Mesenchymal stem cell (in vitro differentiated cells and primary cell): ENCODE measurements around the gene SERPINB3. TPM values are rescaled to one million over a fixed set of nuclear protein-coding genes. Genes with fewer than 3 reads are reported as not detected.
"Not testable (repeated sequence)": the region's sequence is repeated elsewhere in the genome, so short reads cannot be mapped to it uniquely, and the experiment has no call there.

ENCODE experiments used
- DNase-seq: peaks from one replicate; pipeline ENCODE4 v3.0.0-alpha.2; 2013
- H2AFZ ChIP-seq: one replicate; pipeline ENCODE4 v1.6.1; 2013; ENCODE audit warnings: low read depth, mild to moderate bottlenecking, control low read depth, inconsistent platforms, low read length, moderate library complexity
- H2AK5ac ChIP-seq: 2 replicates; pipeline ENCODE4 v1.6.1; 2013; ENCODE audit warnings: low read length, moderate library complexity, mild to moderate bottlenecking, inconsistent platforms; ENCODE audit not compliant: severe bottlenecking
- H2BK120ac ChIP-seq: one replicate; pipeline ENCODE4 v1.6.1; 2013; ENCODE audit warnings: low read depth, mild to moderate bottlenecking, inconsistent platforms, low read length, moderate library complexity
- H2BK12ac ChIP-seq, 2 experiments: one replicate each; pipeline ENCODE4 v1.6.1; 2013; ENCODE audit warnings: inconsistent platforms in 2 of 2, low read length in 2 of 2, mild to moderate bottlenecking in 2 of 2, moderate library complexity in 2 of 2, control low read depth in 1 of 2
- H2BK15ac ChIP-seq: one replicate; pipeline ENCODE4 v1.6.1; 2013; ENCODE audit warnings: mild to moderate bottlenecking, low read depth, inconsistent platforms; ENCODE audit not compliant: poor library complexity, severe bottlenecking
- H2BK5ac ChIP-seq: 2 replicates; pipeline ENCODE4 v1.6.1; 2013; ENCODE audit warnings: low read depth, mild to moderate bottlenecking, low read length, control low read depth, inconsistent platforms; ENCODE audit not compliant: poor library complexity, severe bottlenecking
- H3K14ac ChIP-seq, 2 experiments: one replicate each; pipeline ENCODE4 v1.6.1; 2013; ENCODE audit warnings: inconsistent platforms in 2 of 2, low read length in 2 of 2, control low read depth in 1 of 2, mild to moderate bottlenecking in 1 of 2, moderate library complexity in 1 of 2
- H3K18ac ChIP-seq, 2 experiments: one replicate each; pipeline ENCODE4 v1.6.1; 2013; ENCODE audit warnings: inconsistent platforms in 2 of 2, low read length in 2 of 2, control low read depth in 1 of 2, low read depth in 1 of 2, mild to moderate bottlenecking in 1 of 2
- H3K23ac ChIP-seq, 2 experiments: one replicate each; pipeline ENCODE4 v1.6.1; 2013; ENCODE audit warnings: inconsistent platforms in 2 of 2, low read length in 2 of 2, mild to moderate bottlenecking in 2 of 2, moderate library complexity in 2 of 2, control low read depth in 1 of 2
- H3K27ac ChIP-seq: 2 replicates; pipeline ENCODE4 v1.5.1; 2013; ENCODE audit warnings: mild to moderate bottlenecking, moderate library complexity, low read length, control low read depth, inconsistent platforms; ENCODE audit not compliant: poor library complexity, severe bottlenecking
- H3K27me3 ChIP-seq, 2 experiments: 2 replicates each; pipeline versions ENCODE4 v1.6.1 to v1.7.0; 2013; ENCODE audit warnings: low read length in 2 of 2, mild to moderate bottlenecking in 2 of 2, moderate library complexity in 2 of 2, control low read depth in 1 of 2, inconsistent platforms in 1 of 2; ENCODE audit not compliant: control insufficient read depth in 1 of 2, insufficient read depth in 1 of 2
- H3K36me3 ChIP-seq, 2 experiments: 2 replicates each; pipeline versions ENCODE4 v1.6.1 to v1.7.0; 2013; ENCODE audit warnings: low read length in 2 of 2, control low read depth in 1 of 2, inconsistent platforms in 1 of 2, low read depth in 1 of 2, mild to moderate bottlenecking in 1 of 2; ENCODE audit not compliant: insufficient read depth in 2 of 2, control insufficient read depth in 1 of 2
- H3K4ac ChIP-seq, 2 experiments: one replicate each; pipeline ENCODE4 v1.6.1; 2013; ENCODE audit warnings: inconsistent platforms in 2 of 2, low read length in 2 of 2, mild to moderate bottlenecking in 2 of 2, moderate library complexity in 2 of 2, control low read depth in 1 of 2, low read depth in 1 of 2
- H3K4me1 ChIP-seq: 2 replicates; pipeline ENCODE4 v1.6.1; 2013; ENCODE audit warnings: low read depth, low read length, control low read depth; ENCODE audit not compliant: control insufficient read depth, insufficient read depth
- H3K4me2 ChIP-seq: 2 replicates; pipeline ENCODE4 v1.6.1; 2013; ENCODE audit warnings: low read length, mild to moderate bottlenecking, inconsistent platforms; ENCODE audit not compliant: poor library complexity, severe bottlenecking
- H3K4me3 ChIP-seq, 2 experiments: 2 replicates each; pipeline versions ENCODE4 v1.5.1 to v1.7.0; 2013; ENCODE audit warnings: low read length in 2 of 2, mild to moderate bottlenecking in 2 of 2, control low read depth in 1 of 2, low read depth in 1 of 2; ENCODE audit not compliant: insufficient read depth in 1 of 2
- H3K79me1 ChIP-seq: replicated peaks from 2 replicates; pipeline ENCODE4 v1.6.1; 2013; ENCODE audit warnings: mild to moderate bottlenecking, control low read depth, low read length, inconsistent platforms; ENCODE audit not compliant: poor library complexity, severe bottlenecking
- H3K9ac ChIP-seq: 2 replicates; pipeline ENCODE4 v1.7.0; 2013; ENCODE audit warnings: mild to moderate bottlenecking, low read length, moderate library complexity
- H3K9me3 ChIP-seq: 2 replicates; pipeline ENCODE4 v1.7.0; 2013; ENCODE audit warnings: mild to moderate bottlenecking, low read length; ENCODE audit not compliant: control insufficient read depth
- H4K8ac ChIP-seq: one replicate; pipeline ENCODE4 v1.6.1; 2013; ENCODE audit warnings: inconsistent platforms, mild to moderate bottlenecking, low read length, moderate library complexity
- H4K91ac ChIP-seq: one replicate; pipeline ENCODE4 v1.6.1; 2013; ENCODE audit warnings: mild to moderate bottlenecking, low read length, inconsistent platforms
- WGBS: methylation state at CpG from one replicate; pipeline ENCODE4 v1.1.7; 2013; ENCODE audit warnings: mixed read lengths; 5-methylcytosine and 5-hydroxymethylcytosine counted together
- polyA plus RNA-seq, 2 experiments: library from polyadenylated mRNA; stranded (reverse); fragments of 200-250 nt; gene quantifications; one replicate each; pipeline ENCODE4 v1.2.3, GENCODE V29; 2013

The SERPINB3 gene
- not detected for polyA plus RNA-seq (2013, experiment 1 of 2)
- not detected for polyA plus RNA-seq (2013, experiment 2 of 2)

- H4K91ac ChIP-seq, H3K4ac ChIP-seq, H2BK5ac ChIP-seq, H3K36me3 ChIP-seq, DNase-seq, H2BK12ac ChIP-seq, H2AK5ac ChIP-seq, H3K79me1 ChIP-seq, H2BK15ac ChIP-seq, H2AFZ ChIP-seq, H3K9me3 ChIP-seq, H3K9ac ChIP-seq, H3K14ac ChIP-seq, H3K18ac ChIP-seq, H4K8ac ChIP-seq, H3K27ac ChIP-seq, H3K4me2 ChIP-seq, H2BK120ac ChIP-seq, H3K4me3 ChIP-seq, H3K23ac ChIP-seq, H3K27me3 ChIP-seq, H3K4me1 ChIP-seq: not testable (repeated sequence)
- WGBS, result no CpG with 5 or more reads among the region's 3 CpGs
Observed at GRCh38 chr18:63661750-63662149, at the start of gene SERPINB3. Gene SERPINB3 (minus strand): TSS chr18:63661893. CDS start chr18:63661216, 677 bp downstream.

GRCh38 chr18:63708650-63709049, 47.0 kb upstream of the SERPINB3 start:
- Histone ChIP-seq H4K91ac (no peak overlapping the region), H3K79me1 (no peaks in the 10 kb centered on the region), H3K14ac (no peak overlapping the region), H2BK120ac (no peak overlapping the region), H3K36me3 (no peaks in the 10 kb centered on the region), H4K8ac (no peak overlapping the region), H3K27ac (no peak overlapping the region), H2BK15ac (no peak overlapping the region), H2BK12ac (no peak overlapping the region), H3K9me3 (peaks cover 11% of the 10 kb centered on the region), H3K23ac (no peak overlapping the region), H3K9ac (no peak overlapping the region), H2BK5ac (no peak overlapping the region), H2AK5ac (no peak overlapping the region), H3K4me1 (no peaks in the 10 kb centered on the region), H3K4me2 (no peak overlapping the region), H2AFZ (no peak overlapping the region), H3K4ac (no peak overlapping the region), H3K18ac (no peak overlapping the region), H3K27me3 (no peaks in the 10 kb centered on the region), H3K4me3 (no peak overlapping the region)
- WGBS, result 22% methylated on average over 3 of the region's 3 CpGs
- DNase-seq, result peak; percentile 25

GRCh38 chr18:63707816-63708215, 46.1 kb upstream of the SERPINB3 start:
- 81% methylated on average over 1 of the region's 1 CpG for WGBS
- Histone ChIP-seq H2BK12ac (no peak overlapping the region), H2AK5ac (no peak overlapping the region), H2AFZ (no peak overlapping the region), H3K14ac (no peak overlapping the region), H4K91ac (no peak overlapping the region), H3K18ac (no peak overlapping the region), H3K79me1 (no peaks in the 10 kb centered on the region), H3K9ac (no peak overlapping the region), H3K4me3 (no peak overlapping the region), H3K27ac (no peak overlapping the region), H4K8ac (no peak overlapping the region), H3K36me3 (no peaks in the 10 kb centered on the region), H3K4ac (no peak overlapping the region), H2BK15ac (no peak overlapping the region), H2BK5ac (no peak overlapping the region), H3K4me1 (no peaks in the 10 kb centered on the region), H3K4me2 (no peak overlapping the region), H3K9me3 (peaks cover 2% of the 10 kb centered on the region), H3K27me3 (no peaks in the 10 kb centered on the region), H2BK120ac (no peak overlapping the region), H3K23ac (no peak overlapping the region)
- DNase-seq, result no peak

- Histone ChIP-seq H3K4ac (no peak overlapping the region), H3K27me3 (no peaks in the 10 kb centered on the region), H4K8ac (no peak overlapping the region), H3K18ac (no peak overlapping the region), H2AK5ac (no peak overlapping the region), H3K27ac (no peak overlapping the region), H2BK120ac (no peak overlapping the region), H3K4me3 (no peak overlapping the region), H2AFZ (no peak overlapping the region), H3K9me3 (no peaks in the 10 kb centered on the region), H3K4me2 (no peak overlapping the region), H2BK12ac (no peak overlapping the region), H3K79me1 (no peaks in the 10 kb centered on the region), H2BK5ac (no peak overlapping the region), H3K14ac (no peak overlapping the region), H3K36me3 (no peaks in the 10 kb centered on the region), H3K23ac (no peak overlapping the region), H3K4me1 (no peaks in the 10 kb centered on the region), H4K91ac (no peak overlapping the region), H3K9ac (no peak overlapping the region), H2BK15ac (no peak overlapping the region)
- no peak for DNase-seq
- WGBS, result no CpG with 5 or more reads among the region's 2 CpGs
Observed at GRCh38 chr18:63705401-63705800, 43.7 kb upstream of the SERPINB3 start.
